Gastrocnemius medialis (tissue), 4 donors: ENCODE measurements around the gene SERPINB10.

Source experiments
- CTCF ChIP-seq, 5 experiments: fragments of 450-650 bp in 3 of 5; fragments of 200-600 bp in 2 of 5; sonication (generic) in 2 of 5; IDR thresholded peaks in 4 of 5; conservative IDR thresholded peaks in 1 of 5; 1 replicate in 4 of 5; 2 replicates in 1 of 5; pipeline ENCODE4 v1.5.1; 2016 to 2019; ENCODE audit warnings: antibody characterized with exemption in 5 of 5, mild to moderate bottlenecking in 3 of 5, moderate library complexity in 3 of 5
- POLR2A ChIP-seq, 2 donors: fragments of 450-650 bp; IDR thresholded peaks; one replicate each; pipeline ENCODE4 v1.6.1; 2017; ENCODE audit warnings: antibody characterized with exemption in 2 of 2, mild to moderate bottlenecking in 2 of 2, moderate library complexity in 2 of 2

GRCh38 chr18:63872586-63872985 is 35.2 kb upstream of the SERPINB10 start:
- TF ChIP-seq CTCF (IDR thresholded peaks at IDR 0.05 in 4 of 5, conservative IDR thresholded peaks at IDR 0.05 in 1 of 5) (no peak), POLR2A (IDR thresholded peaks at IDR 0.05) (no peak)
